CD4-positive, alpha-beta T cell treated with Interferon alpha-2 for 1 hour (primary cell): ENCODE measurements around the gene AKAP3.

Source experiments
- DNase-seq, 2 donors: peaks; one replicate each; pipeline ENCODE4 v3.0.0-alpha.2; 2020 to 2022

Gene AKAP3

GRCh38 chr12:4648501-4649357, at the start of gene AKAP3, which contains the start of gene NDUFA9:
Gene AKAP3 (minus strand): TSS chr12:4649051. CDS start chr12:4638196, 10,855 bp downstream.
Gene NDUFA9 (plus strand): TSS chr12:4649114. CDS start chr12:4649127, 13 bp downstream.
- peak; percentile 80 to 86 for DNase-seq

GRCh38 chr12:4690760-4691159, 41.9 kb upstream of the AKAP3 start:
- no peak for DNase-seq

GRCh38 chr12:4685317-4685716, 36.5 kb upstream of the AKAP3 start:
- no peak for DNase-seq

GRCh38 chr12:4681732-4682131, 32.9 kb upstream of the AKAP3 start:
- DNase-seq = no peak

GRCh38 chr12:4679711-4680110, 30.9 kb upstream of the AKAP3 start:
- no peak for DNase-seq

GRCh38 chr12:4665236-4665635, 16.4 kb upstream of the AKAP3 start:
- no peak for DNase-seq

GRCh38 chr12:4663971-4664505, 15.2 kb upstream of the AKAP3 start:
- DNase-seq = no peak

GRCh38 chr12:4653691-4654090, 4.8 kb upstream of the AKAP3 start:
- DNase-seq = no peak

GRCh38 chr12:4653257-4653656, 4.4 kb upstream of the AKAP3 start:
- no peak for DNase-seq

- DNase-seq = no peak
Measured at GRCh38 chr12:4649358-4649661, 459 bp upstream of the AKAP3 start.

GRCh38 chr12:4648104-4648500, 749 bp downstream of the AKAP3 start:
- peak in 1 of 2 donors; percentile 24 for DNase-seq

GRCh38 chr12:4645023-4645422, 3.8 kb downstream of the AKAP3 start:
- DNase-seq = no peak

- DNase-seq = no peak
Measured at GRCh38 chr12:4643747-4644146, 5.1 kb downstream of the AKAP3 start.

- DNase-seq = no peak
Measured at GRCh38 chr12:4630262-4630661, 18.6 kb downstream of the AKAP3 start.

GRCh38 chr12:4628406-4628805, 20.4 kb downstream of the AKAP3 start:
- no peak for DNase-seq

GRCh38 chr12:4626543-4626942, 22.3 kb downstream of the AKAP3 start:
- no peak for DNase-seq

- no peak for DNase-seq
Measured at GRCh38 chr12:4621511-4621910, 27.3 kb downstream of the AKAP3 start.

GRCh38 chr12:4615667-4616066, 33.2 kb downstream of the AKAP3 start:
- no peak for DNase-seq

GRCh38 chr12:4610481-4610880, 38.4 kb downstream of the AKAP3 start:
- DNase-seq = no peak

GRCh38 chr12:4609071-4609470, 39.8 kb downstream of the AKAP3 start:
- DNase-seq = no peak

- DNase-seq = no peak
Measured at GRCh38 chr12:4607056-4607455, 41.8 kb downstream of the AKAP3 start.

- peak; percentile 80 to 86 for DNase-seq
Measured at GRCh38 chr12:4604684-4605193, 44.1 kb downstream of the AKAP3 start.

GRCh38 chr12:4603946-4604345, 44.9 kb downstream of the AKAP3 start:
- DNase-seq = no peak

- no peak for DNase-seq
Measured at GRCh38 chr12:4603421-4603820, 45.4 kb downstream of the AKAP3 start.
